ENCODE measurements around the gene MAST2. TPM values are rescaled to one million over a fixed set of nuclear protein-coding genes. Genes with fewer than 3 reads are reported as not detected.

The MAST2 gene
- total RNA-seq, 2 donors from 2014 or later: 9.9 TPM

DNA sequence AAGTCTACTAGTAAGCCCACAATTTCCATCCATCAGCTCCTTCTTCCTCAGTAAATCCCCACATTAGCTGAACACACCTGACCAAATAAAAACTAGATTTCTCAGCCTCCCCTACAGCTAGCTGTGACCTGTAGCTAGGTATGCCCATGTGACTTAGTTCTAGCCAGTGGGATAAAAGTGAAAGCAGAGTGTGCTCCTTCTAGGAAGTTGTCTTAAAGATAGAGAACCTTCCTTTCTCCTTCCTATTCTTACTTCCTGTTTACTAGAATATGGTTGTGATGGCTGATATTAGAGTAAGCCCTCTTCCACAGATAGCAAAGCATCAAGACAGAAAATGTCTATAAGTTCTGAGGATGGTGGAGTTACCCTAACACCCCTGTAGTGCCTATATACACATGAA, 262.0 kb downstream of the MAST2 start:
- no peak for DNase-seq
- ATAC-seq: no peak
- Histone ChIP-seq H3K4me1 (no peaks in the 10 kb centered on the region), H3K27ac (no peak overlapping the region), H3K27me3 (no peaks in the 10 kb centered on the region), H3K9me3 (no peaks in the 10 kb centered on the region), H3K36me3 (replicated peaks in 1 of 2; ENCODE audit: insufficient read depth in 1 of 2, low read depth in 2 of 2) (no peaks in the 10 kb centered on the region), H3K4me3 (no peak overlapping the region)
- TF ChIP-seq POLR2A (IDR thresholded peaks at IDR 0.05): no peak
- TF ChIP-seq, protein P1, sequence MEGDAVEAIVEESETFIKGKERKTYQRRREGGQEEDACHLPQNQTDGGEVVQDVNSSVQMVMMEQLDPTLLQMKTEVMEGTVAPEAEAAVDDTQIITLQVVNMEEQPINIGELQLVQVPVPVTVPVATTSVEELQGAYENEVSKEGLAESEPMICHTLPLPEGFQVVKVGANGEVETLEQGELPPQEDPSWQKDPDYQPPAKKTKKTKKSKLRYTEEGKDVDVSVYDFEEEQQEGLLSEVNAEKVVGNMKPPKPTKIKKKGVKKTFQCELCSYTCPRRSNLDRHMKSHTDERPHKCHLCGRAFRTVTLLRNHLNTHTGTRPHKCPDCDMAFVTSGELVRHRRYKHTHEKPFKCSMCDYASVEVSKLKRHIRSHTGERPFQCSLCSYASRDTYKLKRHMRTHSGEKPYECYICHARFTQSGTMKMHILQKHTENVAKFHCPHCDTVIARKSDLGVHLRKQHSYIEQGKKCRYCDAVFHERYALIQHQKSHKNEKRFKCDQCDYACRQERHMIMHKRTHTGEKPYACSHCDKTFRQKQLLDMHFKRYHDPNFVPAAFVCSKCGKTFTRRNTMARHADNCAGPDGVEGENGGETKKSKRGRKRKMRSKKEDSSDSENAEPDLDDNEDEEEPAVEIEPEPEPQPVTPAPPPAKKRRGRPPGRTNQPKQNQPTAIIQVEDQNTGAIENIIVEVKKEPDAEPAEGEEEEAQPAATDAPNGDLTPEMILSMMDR (IDR thresholded peaks at IDR 0.05): no peak
- intact Hi-C loops (cut with DNase I): no loop called here

DNA sequence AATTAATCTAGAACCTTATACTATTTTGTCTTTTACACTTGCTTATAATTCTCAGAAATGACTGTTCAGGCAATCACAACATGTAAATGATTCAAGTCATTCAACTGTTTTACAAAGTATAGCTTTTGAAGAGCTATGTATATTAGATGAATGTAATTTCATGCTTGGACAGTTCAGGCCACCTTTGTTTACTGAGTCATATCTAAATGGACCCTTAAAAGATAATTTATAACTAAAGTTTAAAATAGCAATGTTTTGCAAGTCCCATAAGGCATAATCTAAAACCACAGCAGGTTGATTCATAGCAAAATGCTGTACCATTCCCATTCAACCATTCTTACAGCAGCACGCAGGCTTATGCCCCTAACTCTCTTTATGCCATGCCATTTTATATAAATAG, 264.2 kb downstream of the MAST2 start:
- WGBS, 2 donors: 90 to 93% methylated on average over 1 of the region's 1 CpG
- no peak for DNase-seq
- intact Hi-C loops (cut with DNase I): no loop called here

GRCh38 chr1:46068525-46068924, 265.1 kb downstream of the MAST2 start:
- no peaks in the 10 kb centered on the region for H3K4me1 ChIP-seq
- intact Hi-C loops (cut with DNase I): no loop called here
- TF ChIP-seq, protein P1 (IDR thresholded peaks at IDR 0.05): no peak
- TF ChIP-seq POLR2A (IDR thresholded peaks at IDR 0.05): no peak
- no peaks in the 10 kb centered on the region for H3K27me3 ChIP-seq
- H3K4me3 ChIP-seq: no peak overlapping the region
- H3K36me3 ChIP-seq (replicated peaks in 1 of 2; ENCODE audit: insufficient read depth in 1 of 2, low read depth in 2 of 2): no peaks in the 10 kb centered on the region
- 78 to 83% methylated on average over 3 of the region's 3 CpGs for WGBS, 2 donors
- DNase-seq (no peak), ATAC-seq (no peak)
- no peak overlapping the region for H3K27ac ChIP-seq
- no peaks in the 10 kb centered on the region for H3K9me3 ChIP-seq

More for the DNA sequence above, 264.2 kb downstream of the MAST2 start:
- TF ChIP-seq POLR2A (IDR thresholded peaks at IDR 0.05): no peak
- TF ChIP-seq, protein P1 (IDR thresholded peaks at IDR 0.05): no peak
- Histone ChIP-seq H3K36me3 (replicated peaks in 1 of 2; ENCODE audit: insufficient read depth in 1 of 2, low read depth in 2 of 2) (no peaks in the 10 kb centered on the region), H3K9me3 (no peaks in the 10 kb centered on the region), H3K27me3 (no peaks in the 10 kb centered on the region), H3K4me3 (no peak overlapping the region), H3K27ac (no peak overlapping the region), H3K4me1 (no peaks in the 10 kb centered on the region)
- no peak for ATAC-seq

DNA sequence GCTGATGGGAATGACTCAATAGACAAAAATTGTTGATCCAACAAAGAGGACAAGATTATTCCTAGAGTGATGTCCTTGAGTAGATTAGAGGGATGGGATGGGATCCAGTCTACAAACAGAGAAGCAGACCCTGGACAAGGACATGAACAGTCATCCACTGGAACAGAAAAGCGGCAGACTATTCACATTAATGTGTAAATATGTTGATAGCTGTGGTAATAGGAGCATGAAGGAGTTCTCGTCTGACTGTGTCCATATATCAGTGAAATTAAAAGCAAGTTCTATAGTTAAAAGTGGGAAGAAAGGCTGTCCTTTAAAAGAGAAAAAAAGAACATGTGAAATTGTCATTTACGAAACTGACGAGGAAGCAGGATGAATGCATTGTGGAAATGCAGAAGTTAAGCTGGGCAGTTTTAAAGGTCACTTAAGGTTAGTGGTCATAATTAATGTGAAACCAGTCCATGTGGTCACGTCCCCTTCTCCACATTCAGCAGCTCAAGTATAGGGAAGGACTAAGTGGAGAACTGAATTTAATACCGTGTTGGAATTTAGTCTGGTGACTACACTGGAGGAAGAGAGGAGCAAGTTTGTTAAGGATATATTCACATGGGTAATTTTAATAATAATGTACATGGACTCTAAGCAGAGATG, 266.9 kb downstream of the MAST2 start:
- intact Hi-C loops (cut with DNase I): no loop called here
- Histone ChIP-seq H3K27me3 (no peaks in the 10 kb centered on the region), H3K4me1 (no peaks in the 10 kb centered on the region), H3K36me3 (replicated peaks in 1 of 2; ENCODE audit: insufficient read depth in 1 of 2, low read depth in 2 of 2) (no peaks in the 10 kb centered on the region), H3K9me3 (no peaks in the 10 kb centered on the region), H3K4me3 (no peak overlapping the region), H3K27ac (peak overlapping the region in 1 of 4 donors; percentile 32)
- 69 to 74% methylated on average over 6 of the region's 6 CpGs for WGBS, 2 donors
- TF ChIP-seq, protein P1 (IDR thresholded peaks at IDR 0.05): no peak
- TF ChIP-seq POLR2A (IDR thresholded peaks at IDR 0.05): no peak
- peak in 1 of 4 donors; percentile 36 for DNase-seq
- ATAC-seq: no peak

DNA sequence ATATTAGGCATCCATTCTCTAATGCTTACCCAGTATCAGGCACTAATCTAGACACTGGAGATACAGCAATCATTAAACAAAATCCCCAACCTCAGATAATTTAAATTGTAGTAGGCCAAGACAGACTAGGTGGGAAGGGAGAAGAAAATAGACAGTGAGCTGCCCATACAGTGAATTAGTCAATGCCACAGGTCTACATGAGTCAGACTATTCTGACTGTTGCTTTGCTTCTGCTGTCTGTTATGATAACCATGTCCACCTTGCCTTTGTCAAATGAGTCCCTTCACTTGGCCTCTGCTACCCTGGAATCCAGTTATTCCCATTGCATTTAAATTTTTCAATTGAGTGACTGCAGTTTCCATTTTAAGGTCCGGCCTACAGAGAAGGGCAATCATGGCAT, 269.6 kb downstream of the MAST2 start:
- Histone ChIP-seq H3K4me1 (no peaks in the 10 kb centered on the region), H3K27ac (no peak overlapping the region), H3K9me3 (no peaks in the 10 kb centered on the region), H3K27me3 (no peaks in the 10 kb centered on the region), H3K36me3 (replicated peaks in 1 of 2; ENCODE audit: insufficient read depth in 1 of 2, low read depth in 2 of 2) (no peaks in the 10 kb centered on the region), H3K4me3 (no peak overlapping the region)
- WGBS, 2 donors: 95 to 96% methylated on average over 1 of the region's 1 CpG
- no peak for TF ChIP-seq POLR2A (IDR thresholded peaks at IDR 0.05)
- TF ChIP-seq, protein P1 (IDR thresholded peaks at IDR 0.05): no peak
- DNase-seq: no peak
- ATAC-seq: no peak
- intact Hi-C loops (cut with DNase I): no loop called here
